Measurements from ENCODE around the gene HIF1A. TPM values are rescaled to one million over a fixed set of nuclear protein-coding genes. Genes with fewer than 3 reads are reported as not detected.

HIF1A gene
- total RNA-seq, 1 donor from 2014 or later: 435 TPM

DNA sequence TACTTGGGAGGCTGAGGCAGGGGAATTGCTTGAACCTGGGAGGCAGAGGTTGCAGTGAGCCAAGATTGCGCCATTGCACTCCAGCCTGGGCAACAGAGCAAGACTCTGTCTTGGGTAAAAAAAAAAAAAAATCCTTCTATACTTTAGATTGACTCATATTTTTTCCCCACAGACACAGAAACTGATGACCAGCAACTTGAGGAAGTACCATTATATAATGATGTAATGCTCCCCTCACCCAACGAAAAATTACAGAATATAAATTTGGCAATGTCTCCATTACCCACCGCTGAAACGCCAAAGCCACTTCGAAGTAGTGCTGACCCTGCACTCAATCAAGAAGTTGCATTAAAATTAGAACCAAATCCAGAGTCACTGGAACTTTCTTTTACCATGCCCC lies 42.6 kb downstream of the HIF1A start:
- Histone ChIP-seq H3K4me3 (ENCODE audit: insufficient read depth, low read depth, low read length) (no peak overlapping the region), H4K20me1 (ENCODE audit: insufficient read depth, low read length) (peaks cover 49% of the 10 kb centered on the region), H3K36me3 (ENCODE audit: insufficient read depth, low read length) (peaks cover 78% of the 10 kb centered on the region), H3K9ac (ENCODE audit: low read length) (no peak overlapping the region), H3K79me2 (ENCODE audit: insufficient read depth, low read length) (peaks cover 73% of the 10 kb centered on the region), H3K9me3 (ENCODE audit: insufficient read depth, low read depth, low read length) (no peaks in the 10 kb centered on the region), H2AFZ (ENCODE audit: low read depth, low read length) (no peak overlapping the region), H3K27ac (ENCODE audit: low read depth, low read length) (no peak overlapping the region), H3K27me3 (ENCODE audit: insufficient read depth, low read length) (no peaks in the 10 kb centered on the region), H3K4me2 (ENCODE audit: low read length) (no peak overlapping the region), H3K4me1 (ENCODE audit: insufficient read depth, low read length) (no peaks in the 10 kb centered on the region)
- H3K4me3 Mint-ChIP-seq (ENCODE audit: unreplicated experiment): no peak overlapping the region
- H3K27ac Mint-ChIP-seq (ENCODE audit: unreplicated experiment): peak overlapping the region; percentile 62
- DNase-seq (ENCODE audit: low read depth) (no peak), FAIRE-seq (no peak)
- H3K9me3 Mint-ChIP-seq (ENCODE audit: unreplicated experiment): no peaks in the 10 kb centered on the region
- peaks cover 6% of the 10 kb centered on the region for H3K4me1 Mint-ChIP-seq (ENCODE audit: low read depth, unreplicated experiment)
- H3K27me3 Mint-ChIP-seq (ENCODE audit: low read depth, unreplicated experiment): no peaks in the 10 kb centered on the region
- TF ChIP-seq, protein P1, sequence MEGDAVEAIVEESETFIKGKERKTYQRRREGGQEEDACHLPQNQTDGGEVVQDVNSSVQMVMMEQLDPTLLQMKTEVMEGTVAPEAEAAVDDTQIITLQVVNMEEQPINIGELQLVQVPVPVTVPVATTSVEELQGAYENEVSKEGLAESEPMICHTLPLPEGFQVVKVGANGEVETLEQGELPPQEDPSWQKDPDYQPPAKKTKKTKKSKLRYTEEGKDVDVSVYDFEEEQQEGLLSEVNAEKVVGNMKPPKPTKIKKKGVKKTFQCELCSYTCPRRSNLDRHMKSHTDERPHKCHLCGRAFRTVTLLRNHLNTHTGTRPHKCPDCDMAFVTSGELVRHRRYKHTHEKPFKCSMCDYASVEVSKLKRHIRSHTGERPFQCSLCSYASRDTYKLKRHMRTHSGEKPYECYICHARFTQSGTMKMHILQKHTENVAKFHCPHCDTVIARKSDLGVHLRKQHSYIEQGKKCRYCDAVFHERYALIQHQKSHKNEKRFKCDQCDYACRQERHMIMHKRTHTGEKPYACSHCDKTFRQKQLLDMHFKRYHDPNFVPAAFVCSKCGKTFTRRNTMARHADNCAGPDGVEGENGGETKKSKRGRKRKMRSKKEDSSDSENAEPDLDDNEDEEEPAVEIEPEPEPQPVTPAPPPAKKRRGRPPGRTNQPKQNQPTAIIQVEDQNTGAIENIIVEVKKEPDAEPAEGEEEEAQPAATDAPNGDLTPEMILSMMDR (IDR thresholded peaks at IDR 0.05; ENCODE audit: insufficient read depth, low read depth, low read length): no peak
- TF ChIP-seq EZH2 (IDR thresholded peaks at IDR 0.05; ENCODE audit: insufficient read depth, low read length): no peak
- peaks cover 18% of the 10 kb centered on the region for H3K36me3 Mint-ChIP-seq (ENCODE audit: low read depth, unreplicated experiment)

DNA sequence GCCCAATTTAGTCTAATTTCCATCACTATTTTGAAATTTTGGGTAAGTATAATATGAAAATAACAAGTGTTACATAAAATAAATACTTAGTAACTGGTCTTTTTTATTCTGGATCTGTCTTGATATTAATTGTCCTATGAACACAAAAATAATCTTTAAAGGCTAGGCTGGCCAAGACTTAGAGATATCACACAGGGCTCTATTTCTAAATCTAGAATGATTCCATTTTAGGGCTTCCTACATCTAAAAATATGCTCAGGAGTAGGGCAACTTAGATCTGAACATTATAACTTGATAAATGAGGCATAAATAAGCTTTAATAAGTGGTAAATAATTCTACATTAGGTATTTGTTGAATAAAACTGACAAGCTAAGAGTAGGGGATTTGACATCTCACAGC lies 43.8 kb downstream of the HIF1A start:
- TF ChIP-seq, protein P1 (IDR thresholded peaks at IDR 0.05; ENCODE audit: insufficient read depth, low read depth, low read length): no peak
- no peak for TF ChIP-seq EZH2 (IDR thresholded peaks at IDR 0.05; ENCODE audit: insufficient read depth, low read length)
- Mint-ChIP-seq H3K4me3 (ENCODE audit: unreplicated experiment) (no peak overlapping the region), H3K27ac (ENCODE audit: unreplicated experiment) (no peak overlapping the region), H3K4me1 (ENCODE audit: low read depth, unreplicated experiment) (peaks cover 6% of the 10 kb centered on the region), H3K36me3 (ENCODE audit: low read depth, unreplicated experiment) (peaks cover 21% of the 10 kb centered on the region), H3K9me3 (ENCODE audit: unreplicated experiment) (no peaks in the 10 kb centered on the region), H3K27me3 (ENCODE audit: low read depth, unreplicated experiment) (no peaks in the 10 kb centered on the region)
- H4K20me1 ChIP-seq (ENCODE audit: insufficient read depth, low read length): peaks cover 52% of the 10 kb centered on the region
- H3K4me2 ChIP-seq (ENCODE audit: low read length): no peak overlapping the region
- H3K4me3 ChIP-seq (ENCODE audit: insufficient read depth, low read depth, low read length): no peak overlapping the region
- H3K9me3 ChIP-seq (ENCODE audit: insufficient read depth, low read depth, low read length): no peaks in the 10 kb centered on the region
- peaks cover 78% of the 10 kb centered on the region for H3K36me3 ChIP-seq (ENCODE audit: insufficient read depth, low read length)
- no peak for FAIRE-seq
- H3K9ac ChIP-seq (ENCODE audit: low read length): no peak overlapping the region
- H3K27ac ChIP-seq (ENCODE audit: low read depth, low read length): no peak overlapping the region
- H3K79me2 ChIP-seq (ENCODE audit: insufficient read depth, low read length): peaks cover 63% of the 10 kb centered on the region
- H2AFZ ChIP-seq (ENCODE audit: low read depth, low read length): no peak overlapping the region
- H3K27me3 ChIP-seq (ENCODE audit: insufficient read depth, low read length): no peaks in the 10 kb centered on the region
- DNase-seq (ENCODE audit: low read depth): no peak
- no peaks in the 10 kb centered on the region for H3K4me1 ChIP-seq (ENCODE audit: insufficient read depth, low read length)

DNA sequence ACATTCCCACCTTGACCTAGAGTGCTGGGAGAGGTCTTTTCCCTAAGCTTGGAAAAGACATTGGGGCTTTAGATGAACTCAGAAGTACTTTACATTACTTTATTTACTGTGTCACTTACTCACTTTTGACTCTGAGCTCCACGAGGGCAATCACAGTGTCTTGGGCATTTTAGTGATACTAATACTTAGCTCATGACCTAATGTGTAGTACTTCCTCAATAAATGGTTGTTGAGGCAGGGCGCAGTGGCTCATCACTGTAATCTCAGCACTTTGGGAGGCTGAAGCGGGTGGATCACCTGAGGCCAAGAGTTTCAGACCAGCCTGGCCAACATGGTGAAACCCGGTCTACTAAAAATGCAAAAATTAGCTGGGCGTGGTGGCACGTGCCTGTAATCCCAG lies 47.1 kb downstream of the HIF1A start:
- Mint-ChIP-seq H3K4me3 (ENCODE audit: unreplicated experiment) (no peak overlapping the region), H3K36me3 (ENCODE audit: low read depth, unreplicated experiment) (peaks cover 37% of the 10 kb centered on the region), H3K27ac (ENCODE audit: unreplicated experiment) (no peak overlapping the region), H3K4me1 (ENCODE audit: low read depth, unreplicated experiment) (peaks cover 10% of the 10 kb centered on the region), H3K27me3 (ENCODE audit: low read depth, unreplicated experiment) (no peaks in the 10 kb centered on the region), H3K9me3 (ENCODE audit: unreplicated experiment) (no peaks in the 10 kb centered on the region)
- DNase-seq (ENCODE audit: low read depth) (no peak), FAIRE-seq (no peak)
- Histone ChIP-seq H4K20me1 (ENCODE audit: insufficient read depth, low read length) (peaks cover 58% of the 10 kb centered on the region), H3K4me1 (ENCODE audit: insufficient read depth, low read length) (no peaks in the 10 kb centered on the region), H3K27ac (ENCODE audit: low read depth, low read length) (no peak overlapping the region), H3K36me3 (ENCODE audit: insufficient read depth, low read length) (peaks cover 73% of the 10 kb centered on the region), H3K27me3 (ENCODE audit: insufficient read depth, low read length) (no peaks in the 10 kb centered on the region), H2AFZ (ENCODE audit: low read depth, low read length) (no peak overlapping the region), H3K79me2 (ENCODE audit: insufficient read depth, low read length) (peaks cover 39% of the 10 kb centered on the region), H3K9ac (ENCODE audit: low read length) (no peak overlapping the region), H3K4me3 (ENCODE audit: insufficient read depth, low read depth, low read length) (no peak overlapping the region), H3K4me2 (ENCODE audit: low read length) (no peak overlapping the region), H3K9me3 (ENCODE audit: insufficient read depth, low read depth, low read length) (no peaks in the 10 kb centered on the region)
- no peak for TF ChIP-seq EZH2 (IDR thresholded peaks at IDR 0.05; ENCODE audit: insufficient read depth, low read length)
- TF ChIP-seq, protein P1 (IDR thresholded peaks at IDR 0.05; ENCODE audit: insufficient read depth, low read depth, low read length): no peak
